Measurements from ENCODE around the gene LNX2.

The LNX2 gene

DNA sequence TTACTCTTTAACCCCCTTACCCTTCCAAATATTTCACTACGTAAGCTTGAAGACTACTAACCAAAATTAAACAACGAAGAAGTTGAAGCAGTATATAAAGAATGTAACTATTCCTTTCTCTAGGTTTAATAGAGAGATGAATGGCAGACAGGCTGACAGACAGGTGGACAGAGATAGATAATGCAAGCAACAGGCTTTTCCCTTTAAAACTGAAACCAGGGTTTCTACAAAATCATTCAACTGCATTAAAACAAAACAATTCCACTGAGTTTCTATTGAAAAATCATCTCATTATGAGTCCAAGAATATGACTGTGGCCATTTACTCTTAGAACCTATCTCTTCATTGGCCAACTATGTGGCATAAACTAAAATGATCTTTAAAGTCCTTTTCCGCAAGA, 15.2 kb downstream of the LNX2 start:
- no peak for DNase-seq

DNA sequence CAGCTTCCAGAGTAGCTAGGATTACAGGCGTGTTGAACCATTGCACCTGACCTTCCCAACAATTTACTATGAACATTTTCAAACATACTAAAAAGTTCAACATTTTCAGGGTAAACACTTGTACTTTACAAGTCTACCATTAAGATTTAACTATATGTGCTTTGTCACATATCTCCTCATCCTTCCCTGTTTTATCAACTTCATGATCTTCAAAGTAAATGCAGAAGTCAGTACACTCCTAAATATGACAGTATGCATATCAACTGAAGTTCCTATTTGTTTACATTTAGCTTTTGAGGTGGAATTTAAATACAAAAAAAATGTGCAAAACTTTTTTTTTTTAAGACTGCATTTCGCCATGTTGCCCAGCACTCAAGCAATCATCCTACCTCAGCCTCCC, 18.5 kb downstream of the LNX2 start:
- no peak for DNase-seq

DNA sequence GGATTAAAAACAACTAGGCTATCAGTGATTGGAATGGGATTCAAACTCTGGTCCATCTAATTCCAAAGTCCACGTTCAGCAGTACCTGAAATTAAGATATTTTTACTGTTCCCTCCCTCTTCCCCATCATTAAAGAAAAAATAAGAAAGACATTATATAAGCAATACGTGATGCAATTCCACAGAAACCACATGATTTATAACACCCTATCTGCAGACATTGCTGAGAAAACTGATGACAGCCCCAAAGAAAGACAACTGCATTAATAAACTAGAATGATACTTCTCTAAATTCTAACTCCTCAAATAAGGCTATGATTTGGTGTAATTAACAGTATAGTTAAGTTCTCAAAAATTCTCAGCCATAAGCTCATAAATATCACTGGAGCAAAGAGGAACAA, 19.1 kb downstream of the LNX2 start:
- DNase-seq = no peak

DNA sequence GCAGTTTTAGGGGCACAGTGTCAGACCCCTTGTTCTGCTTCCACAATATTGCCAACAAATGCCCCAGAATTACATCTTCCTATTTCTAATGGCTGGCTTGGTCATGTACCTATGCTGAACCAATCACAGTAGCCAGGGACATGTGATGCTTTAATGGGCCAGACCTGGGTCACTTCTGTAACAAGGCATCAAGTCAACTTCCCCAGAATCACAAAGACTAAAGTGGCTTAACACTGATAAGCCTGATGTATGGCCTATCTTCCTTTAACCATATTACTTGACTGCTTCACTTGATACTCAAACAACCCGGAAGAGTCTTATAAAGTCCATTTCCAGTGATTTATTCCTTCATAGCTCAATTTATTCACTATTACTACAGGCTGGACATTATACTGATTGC, 19.6 kb downstream of the LNX2 start:
- DNase-seq = no peak

DNA sequence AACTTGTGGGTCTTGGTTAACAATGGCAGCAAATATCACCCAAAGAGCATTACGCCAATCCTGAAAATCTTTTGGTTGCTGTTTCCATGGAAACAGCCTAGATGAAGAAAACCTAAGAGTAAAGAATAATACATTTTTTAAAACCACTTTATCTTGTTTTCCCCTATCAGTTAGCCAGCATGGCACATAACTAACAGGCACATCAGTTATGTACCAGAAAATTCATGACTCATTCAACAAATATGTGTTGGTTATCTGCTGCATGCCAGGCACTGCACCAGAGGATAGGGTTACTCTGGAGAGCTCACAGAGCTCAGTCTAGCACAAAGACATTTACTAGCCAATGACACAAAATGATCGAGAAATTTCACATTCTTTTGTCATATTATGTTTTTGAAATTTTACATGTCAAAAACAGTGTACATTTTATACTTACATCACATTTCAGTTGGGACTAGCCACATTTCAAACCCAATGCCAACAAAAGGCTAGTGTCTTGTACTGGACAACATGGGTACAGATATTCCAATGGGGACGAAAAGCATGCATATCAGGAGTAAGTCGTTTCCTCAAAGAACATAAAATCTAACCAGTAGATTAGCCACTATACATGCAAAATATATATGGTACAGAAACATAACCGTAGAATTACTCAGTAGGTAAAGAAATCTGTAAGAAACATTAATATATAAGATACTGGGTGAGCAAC, 20.3 kb downstream of the LNX2 start:
- DNase-seq = no peak

DNA sequence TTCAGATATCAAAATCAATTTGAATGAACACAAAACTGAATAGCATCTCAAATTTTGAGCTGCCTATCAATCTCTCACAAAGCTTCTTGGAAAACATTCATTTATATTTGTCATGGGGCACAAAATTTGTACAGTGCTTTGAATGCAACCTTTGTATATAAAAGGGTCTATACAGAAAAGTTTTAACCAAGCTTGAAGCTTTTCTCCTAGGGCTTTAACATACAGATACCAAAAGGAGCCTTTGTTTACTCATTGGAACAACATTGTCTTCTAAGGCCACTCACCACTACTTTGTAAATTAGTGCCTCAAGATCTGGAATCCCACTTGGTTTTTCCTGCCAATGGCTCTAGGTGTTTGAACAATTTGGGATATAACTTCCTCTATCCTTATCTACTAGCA, 21.2 kb downstream of the LNX2 start:
- no peak for DNase-seq

DNA sequence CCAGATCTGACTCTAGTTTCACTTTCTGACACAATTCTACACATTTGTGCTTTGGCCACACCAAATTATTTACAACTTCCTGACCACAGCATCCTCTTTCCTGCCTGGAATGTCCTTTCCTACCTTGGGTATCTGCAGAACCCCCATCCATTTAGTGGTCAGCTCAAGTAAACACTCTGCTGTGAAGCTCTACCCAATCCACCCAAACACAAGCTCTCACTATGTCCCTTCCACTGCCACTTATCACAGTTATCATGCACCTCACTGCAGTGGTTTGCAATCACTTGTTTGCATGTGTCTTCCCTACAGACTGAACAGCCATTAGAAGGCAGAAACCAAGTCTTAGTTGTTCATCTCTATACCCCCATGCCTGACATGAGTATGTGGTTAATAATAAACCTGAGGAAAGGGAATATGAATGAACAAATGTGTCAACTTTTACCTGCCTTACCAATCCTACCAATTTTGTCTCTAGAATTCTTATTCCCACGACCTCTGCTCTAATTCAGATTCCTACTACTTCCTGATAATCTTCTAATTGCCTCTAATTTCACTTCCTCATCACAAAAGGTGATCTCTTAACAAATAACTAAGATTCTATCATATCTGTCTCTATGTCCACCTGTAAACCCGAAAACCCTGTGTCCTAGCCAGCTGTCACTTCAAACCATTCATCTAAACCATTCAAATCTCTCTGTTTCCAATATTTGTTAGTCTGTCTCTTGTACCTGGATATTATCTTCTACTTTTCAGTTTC, 25.1 kb downstream of the LNX2 start:
- DNase-seq = no peak

DNA sequence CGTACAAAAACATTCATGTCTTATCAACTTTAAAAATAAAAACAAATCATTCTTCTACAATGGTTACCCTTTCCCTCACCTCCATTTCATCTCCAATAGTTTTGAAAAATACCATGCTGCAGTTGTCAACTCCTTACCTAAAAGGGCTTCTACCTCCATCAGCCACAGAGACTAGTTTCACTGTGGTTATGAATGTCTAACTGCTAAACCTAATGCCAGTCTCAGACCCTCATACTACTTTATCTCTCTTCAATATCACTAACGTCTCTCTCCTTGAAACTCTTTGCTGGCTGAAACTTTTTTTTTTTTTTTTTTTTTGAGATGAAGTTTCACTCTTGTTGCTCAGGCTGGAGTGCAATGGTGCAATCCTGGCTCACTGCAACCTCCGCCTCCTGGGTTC, 27.1 kb downstream of the LNX2 start:
- no peak for DNase-seq

DNA sequence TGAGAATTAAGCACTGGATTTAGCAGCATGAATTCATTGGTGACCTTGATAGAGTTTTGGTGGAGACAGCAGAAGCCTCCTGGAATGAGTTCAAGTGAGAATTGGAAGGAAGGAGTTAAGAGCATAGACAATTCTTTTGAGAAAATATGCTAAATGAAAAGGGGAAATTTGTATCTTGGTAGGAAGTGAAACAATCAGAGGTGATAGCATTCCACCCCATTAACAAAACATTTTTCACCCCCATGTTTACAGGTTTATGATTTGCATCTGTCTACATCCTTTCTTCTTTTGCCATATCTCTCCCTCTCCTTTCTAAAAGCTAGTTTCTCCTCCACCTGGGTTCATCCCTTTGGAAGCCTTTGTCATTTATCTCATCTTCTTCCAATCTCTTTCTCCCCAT, 27.5 kb downstream of the LNX2 start:
- DNase-seq = no peak

DNA sequence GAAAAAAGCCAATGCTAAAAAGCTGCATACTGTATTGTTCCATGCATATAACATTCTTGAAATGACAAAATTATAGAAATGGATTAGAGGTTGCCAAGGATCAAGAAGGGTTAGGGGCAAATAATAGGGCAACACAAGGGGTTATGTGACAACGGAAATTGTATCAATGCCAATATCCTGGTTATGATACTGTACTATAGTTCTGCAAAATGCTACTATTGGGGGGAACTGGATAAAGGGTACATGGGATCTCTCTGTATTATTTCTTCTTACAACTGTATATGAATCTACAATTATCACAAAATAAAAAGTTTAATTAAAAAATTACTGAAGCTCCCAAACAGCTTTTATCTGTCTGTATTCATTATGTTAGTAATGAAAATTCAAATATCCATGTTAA, 31.9 kb downstream of the LNX2 start:
- no peak for DNase-seq

DNA sequence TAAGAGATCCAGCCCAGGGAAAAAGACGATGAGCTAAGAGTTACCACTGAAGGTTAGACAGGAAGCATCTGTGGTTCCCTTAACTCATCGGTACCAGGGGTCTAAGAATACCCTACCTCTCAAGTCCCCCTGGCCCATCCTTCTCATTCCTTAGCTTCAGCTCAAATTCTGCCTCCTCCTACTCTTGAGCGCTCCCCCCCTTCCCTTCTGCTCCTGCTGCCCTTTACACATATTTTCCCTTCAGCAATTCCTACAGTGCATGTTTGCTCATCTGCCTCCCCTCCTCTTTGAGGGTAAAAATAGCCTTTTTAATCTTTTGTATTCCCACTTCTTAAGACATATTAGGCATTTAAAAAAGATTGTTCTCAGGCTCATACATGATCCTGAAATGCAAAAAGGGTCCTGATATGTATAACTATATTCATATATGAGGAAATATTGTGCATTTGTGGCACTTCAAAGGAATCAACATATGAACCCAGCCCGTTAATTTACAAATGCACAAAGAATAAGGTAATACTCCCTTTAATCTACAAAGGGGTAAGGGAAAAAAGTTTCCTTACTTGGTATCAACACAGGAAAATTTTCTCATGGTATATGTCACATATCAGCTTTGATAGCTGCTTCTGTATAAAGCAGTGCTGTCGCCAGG, 33.1 kb downstream of the LNX2 start:
- DNase-seq = no peak

DNA sequence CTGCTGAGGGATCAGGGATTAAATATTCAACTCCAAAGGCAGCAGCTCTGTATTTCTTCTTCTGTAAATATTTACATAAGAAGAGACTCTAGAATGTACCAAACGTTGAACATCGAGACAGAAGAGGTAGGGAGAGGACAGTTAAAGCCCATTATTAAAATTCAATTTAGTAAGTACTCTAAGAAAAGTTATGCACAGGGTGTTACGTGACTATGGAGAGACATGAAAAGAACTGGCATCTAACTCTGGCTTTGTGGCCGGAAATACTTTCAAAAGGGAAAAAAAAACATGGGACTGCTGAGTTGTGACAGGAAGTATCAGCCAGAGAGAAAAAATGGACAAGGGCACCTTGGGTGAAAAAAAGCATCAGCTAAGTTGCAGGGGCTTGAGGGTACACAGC, 36.7 kb downstream of the LNX2 start:
- DNase-seq = no peak

DNA sequence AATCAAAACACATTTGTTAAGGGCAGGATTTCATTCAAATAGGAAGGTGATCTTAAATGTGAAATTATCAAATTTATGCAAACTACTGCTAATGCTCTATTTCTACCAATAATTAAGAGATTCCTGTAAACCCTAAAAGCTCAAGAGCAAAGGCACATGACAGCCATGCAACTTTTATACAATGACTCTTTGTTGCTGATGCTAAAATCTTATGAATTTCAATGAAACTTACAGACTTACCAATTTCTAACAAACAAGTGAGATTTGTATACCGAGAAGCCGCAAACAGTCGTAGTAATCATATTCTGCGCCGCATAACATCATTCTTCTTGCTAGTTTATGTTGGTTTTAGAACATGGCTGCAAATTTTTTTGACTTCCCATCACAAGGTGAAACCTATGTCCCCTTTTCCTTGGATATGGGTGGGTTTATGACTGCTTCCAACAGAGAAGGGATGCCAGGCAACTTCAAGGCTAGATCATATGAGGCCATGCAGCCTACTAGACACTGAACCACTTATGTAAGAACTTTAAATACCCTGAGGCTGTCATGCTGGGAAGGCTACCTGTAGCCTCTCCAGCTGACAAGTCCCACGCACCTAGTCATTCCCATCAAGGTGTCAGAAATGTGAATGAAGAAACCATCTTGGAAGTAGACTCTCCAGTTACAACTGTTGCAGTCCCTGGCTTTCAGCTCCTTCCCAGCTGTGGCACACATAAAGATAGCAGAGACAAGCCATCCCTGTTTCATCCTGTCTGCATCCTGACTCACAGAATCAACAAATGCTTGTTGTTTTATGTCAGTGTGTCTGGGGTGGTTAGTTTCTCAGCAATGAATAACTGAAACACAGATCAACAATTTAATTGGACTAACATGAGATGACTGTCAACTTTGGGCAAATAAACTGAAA, 42.0 kb downstream of the LNX2 start:
- DNase-seq = no peak

DNA sequence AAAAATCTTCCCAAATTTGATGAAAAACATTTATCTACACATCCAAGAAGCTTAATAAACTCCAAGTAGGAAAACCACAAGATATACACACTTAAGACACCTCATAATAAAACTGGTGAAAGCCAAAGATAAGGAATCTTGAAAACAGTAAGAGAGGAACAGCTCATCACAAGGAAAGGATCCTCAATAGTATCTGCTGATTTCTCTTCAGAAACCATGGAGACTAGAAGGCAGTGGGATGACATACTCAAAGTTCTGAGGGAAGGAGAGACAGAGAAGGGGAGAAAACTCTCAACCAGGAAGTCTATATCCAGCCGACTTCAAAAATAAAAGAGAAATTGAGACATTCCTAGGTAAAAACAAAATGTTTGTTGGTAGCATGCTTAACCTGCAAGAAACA, 45.7 kb downstream of the LNX2 start:
- no peak for DNase-seq

DNA sequence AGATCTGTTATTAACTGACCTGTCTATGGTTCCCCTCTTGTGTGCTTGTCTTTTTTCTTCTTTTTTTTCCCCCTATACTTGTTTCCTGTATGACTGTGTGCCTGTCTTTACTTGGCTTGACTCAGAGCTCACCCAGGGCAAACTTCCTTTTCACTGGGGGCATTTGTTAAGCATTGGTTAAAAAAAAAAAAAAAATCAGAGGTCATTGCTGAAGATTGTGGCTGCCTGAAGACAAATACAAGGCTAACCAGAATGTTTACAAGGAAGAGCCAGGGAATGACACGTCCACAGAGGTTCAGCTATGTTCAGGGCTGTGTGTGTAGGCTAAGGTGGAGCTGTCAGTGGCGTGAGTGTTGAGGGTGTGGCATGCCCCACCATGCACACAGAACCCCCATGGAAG, 47.1 kb downstream of the LNX2 start:
- no peak for DNase-seq

DNA sequence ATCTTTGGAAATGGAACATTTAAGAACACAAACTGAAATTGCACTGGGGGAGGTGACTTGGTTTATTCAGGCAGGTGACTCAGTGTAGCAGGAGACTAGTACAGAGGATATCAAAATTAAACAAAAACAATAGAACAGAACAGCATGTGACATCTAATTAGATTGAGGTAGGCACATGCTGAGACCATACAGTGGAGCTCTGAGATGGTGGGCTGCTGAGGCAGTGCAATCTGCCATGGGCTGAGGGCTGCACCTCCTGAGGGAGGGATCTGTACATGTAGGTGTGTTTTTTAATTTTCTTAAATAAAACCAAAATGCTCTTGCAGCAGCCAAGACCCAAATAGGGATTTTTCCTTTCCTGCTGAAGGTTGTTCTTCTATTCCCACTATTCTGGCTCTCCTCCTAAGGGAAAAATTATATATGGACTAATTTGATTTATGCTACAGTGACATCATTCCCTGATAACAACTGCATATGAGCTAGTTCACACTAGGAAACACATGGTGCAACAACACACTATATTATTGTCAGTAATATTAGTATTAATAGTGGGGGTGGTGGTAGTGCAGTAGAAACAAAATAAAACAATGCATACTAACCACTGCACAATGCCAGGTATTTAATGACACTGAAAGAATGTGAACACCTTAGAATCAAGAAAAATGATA, 48.0 kb downstream of the LNX2 start:
- DNase-seq = no peak

DNA sequence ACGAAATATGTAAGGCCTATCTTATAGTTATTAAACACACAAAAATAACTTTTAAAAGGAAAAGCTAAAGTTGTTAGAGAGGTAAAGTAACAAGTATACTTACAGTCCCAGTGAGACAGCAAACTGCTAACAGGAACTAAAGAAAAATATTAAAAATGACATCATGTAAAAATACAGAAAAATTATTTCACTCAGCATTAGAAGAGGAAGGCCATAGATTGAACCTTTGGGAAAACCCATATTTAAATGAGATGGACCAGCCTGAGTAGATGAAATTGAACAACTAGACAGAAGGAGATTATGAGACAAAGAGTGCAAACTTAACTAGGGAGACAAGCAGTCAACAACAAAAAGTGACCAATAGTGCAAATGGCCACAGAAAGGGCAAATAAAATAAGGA, 49.4 kb downstream of the LNX2 start:
- DNase-seq = no peak

DNA sequence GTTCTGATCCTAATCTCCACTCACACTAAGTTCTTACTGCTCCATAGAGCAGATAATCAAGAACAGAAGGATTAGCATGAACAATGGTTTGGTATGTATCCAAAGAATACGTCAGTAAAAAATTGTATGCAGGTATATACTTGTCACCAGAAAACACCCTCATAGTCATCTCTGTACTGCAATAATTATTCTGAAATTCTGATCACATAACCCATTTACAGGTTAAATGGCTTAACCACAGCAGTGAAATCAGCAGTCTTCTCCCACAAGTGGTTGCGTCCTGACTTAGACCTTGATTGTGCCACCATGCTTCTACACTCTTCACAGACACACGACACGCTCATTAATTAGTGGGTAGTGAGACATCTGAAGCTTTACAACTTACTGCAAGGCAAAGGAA, 50.9 kb downstream of the LNX2 start:
- DNase-seq = no peak

DNA sequence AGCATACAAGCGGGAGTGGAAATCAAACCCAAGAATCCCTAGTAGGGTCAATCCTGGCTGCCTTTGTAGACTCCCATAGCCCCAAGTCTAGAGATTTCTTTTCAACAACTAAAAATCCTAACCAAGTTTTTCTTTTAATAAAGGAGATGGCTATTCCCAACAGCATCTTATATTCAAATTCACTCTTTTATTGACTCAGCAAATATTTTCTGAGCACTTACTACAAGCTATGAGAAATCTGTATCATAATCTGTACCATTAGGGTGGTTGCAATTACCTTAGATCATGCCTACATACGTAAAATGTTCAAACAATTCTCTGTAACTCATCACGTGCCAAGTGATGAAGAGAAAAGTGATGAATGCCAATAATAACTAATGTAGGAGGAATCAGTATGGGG, 54.5 kb downstream of the LNX2 start:
- DNase-seq = no peak

DNA sequence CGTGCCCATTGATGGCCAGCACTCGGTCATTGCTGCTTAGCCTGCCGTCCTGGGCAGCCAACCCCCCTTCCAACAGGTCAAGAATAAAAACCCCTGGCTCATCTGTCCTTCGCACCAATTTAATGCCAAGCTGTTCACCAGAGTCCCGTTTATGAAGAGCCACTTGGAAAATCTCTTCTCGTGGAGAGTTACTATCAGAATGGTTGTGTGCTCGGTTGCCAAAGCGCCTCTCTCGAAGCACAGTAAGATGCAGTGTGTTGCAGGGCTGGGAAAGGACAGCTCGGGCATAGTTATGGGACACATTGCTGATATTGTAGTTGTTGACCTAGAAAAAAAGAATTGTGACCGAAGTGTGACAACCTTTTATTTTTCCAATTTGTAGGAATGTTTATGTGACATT, 57.9 kb downstream of the LNX2 start:
- no peak for DNase-seq

DNA sequence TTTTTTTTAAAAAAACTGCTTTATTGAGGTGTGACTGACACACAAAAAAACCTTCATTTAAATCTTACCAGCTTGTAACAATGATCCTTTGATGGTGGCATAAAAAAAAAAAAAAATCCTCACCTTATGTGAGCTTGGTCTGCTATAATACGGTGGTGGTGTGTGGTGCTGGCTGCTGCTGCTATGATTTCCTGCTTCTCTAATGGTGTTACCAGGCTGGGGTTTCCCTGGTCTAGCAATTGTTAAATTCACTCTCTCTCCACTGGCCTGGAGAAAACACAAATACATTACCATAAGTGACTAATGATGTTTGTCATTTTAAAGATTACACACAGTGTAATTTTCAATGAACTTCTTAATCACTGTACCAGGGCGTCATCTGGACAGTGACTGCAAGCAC, 60.6 kb downstream of the LNX2 start:
- DNase-seq = no peak

DNA sequence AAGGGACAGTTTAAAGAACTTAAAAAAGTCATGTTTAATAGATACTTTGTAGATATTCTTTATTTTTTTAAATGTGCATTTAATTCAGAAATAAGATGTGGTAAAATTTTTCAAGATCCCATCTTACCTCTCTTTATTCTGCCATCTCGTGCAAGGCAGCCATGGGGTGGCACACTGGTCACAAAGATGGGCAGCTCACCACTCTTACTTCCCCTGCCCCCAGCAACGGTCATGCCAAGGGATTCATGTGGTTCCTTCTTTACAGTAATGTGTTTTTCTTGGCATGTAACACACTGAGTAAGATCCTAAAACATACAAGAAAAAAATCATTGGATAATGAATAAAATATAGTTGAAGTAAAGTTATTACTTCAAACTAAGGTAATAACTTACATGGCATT, 64.2 kb downstream of the LNX2 start:
- no peak for DNase-seq

DNA sequence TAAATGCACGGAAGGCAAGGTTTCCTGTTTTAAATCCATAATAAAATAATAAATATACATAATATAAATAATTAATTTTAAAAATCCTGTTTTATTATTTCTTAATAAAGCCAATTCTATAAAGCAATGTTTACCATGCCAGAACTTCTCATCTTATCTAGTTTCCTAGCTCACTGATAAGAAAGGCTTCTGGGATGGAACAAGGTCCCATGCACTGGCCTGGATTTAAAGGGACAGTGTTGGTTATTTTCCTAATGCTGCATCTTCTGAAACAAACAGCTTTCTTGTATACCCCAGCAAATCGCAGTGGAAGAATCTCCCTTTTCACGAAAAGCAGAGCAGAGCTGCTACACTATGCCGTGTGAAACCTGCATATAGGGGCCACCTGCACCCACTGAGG, 68.8 kb downstream of the LNX2 start:
- DNase-seq = no peak
